Lower leg skin (tissue), 4 donors: ENCODE results near the gene PDGFD. TPM values are rescaled to one million over a fixed set of nuclear protein-coding genes. Genes with fewer than 3 reads are reported as not detected.

Experiments used
- DNase-seq, 2 donors: peaks; one replicate each; pipeline ENCODE4 v3.0.0-alpha.2; 2019; ENCODE audit warnings: low spot score in 2 of 2
- H3K4me3 ChIP-seq: fragments of 200-600 bp; sonication (generic); 2 replicates; pipeline ENCODE4 v1.5.1; 2017; ENCODE audit warnings: mild to moderate bottlenecking, low read depth; ENCODE audit not compliant: poor library complexity, severe bottlenecking
- POLR2A ChIP-seq, 2 donors: fragments of 450-650 bp; IDR thresholded peaks; one replicate each; pipeline ENCODE4 v1.6.1; 2016 to 2017; ENCODE audit warnings: antibody characterized with exemption in 2 of 2, mild to moderate bottlenecking in 1 of 2, moderate library complexity in 1 of 2
- WGBS, 2 donors: methylation state at CpG; one replicate each; pipeline ENCODE4 v1.1.5; 2018; 5-methylcytosine and 5-hydroxymethylcytosine counted together
- intact Hi-C: fragments of 100-400 bp; cut with DNase I; formaldehyde crosslinking; loops from one replicate; pipeline ENCODE4 v1.15.0; 2023; ENCODE audit warnings: low total_unique reads
- total RNA-seq, 4 donors: library from RNA; depleted of rRNA; stranded (reverse); fragments of >200 nt; gene quantifications; one replicate each; pipeline ENCODE4 v1.1.0, GENCODE V29; 2016
- TF ChIP-seq, protein P1 (sequence below), 3 donors: fragments of 450-650 bp; IDR thresholded peaks; one replicate each; pipeline ENCODE4 v1.5.1; 2016; ENCODE audit warnings: antibody characterized with exemption in 3 of 3, mild to moderate bottlenecking in 3 of 3, moderate library complexity in 2 of 3

Gene PDGFD
- total RNA-seq, 4 donors from 2014 or later, result 6.8 to 15.1 (median 10.5) TPM

DNA sequence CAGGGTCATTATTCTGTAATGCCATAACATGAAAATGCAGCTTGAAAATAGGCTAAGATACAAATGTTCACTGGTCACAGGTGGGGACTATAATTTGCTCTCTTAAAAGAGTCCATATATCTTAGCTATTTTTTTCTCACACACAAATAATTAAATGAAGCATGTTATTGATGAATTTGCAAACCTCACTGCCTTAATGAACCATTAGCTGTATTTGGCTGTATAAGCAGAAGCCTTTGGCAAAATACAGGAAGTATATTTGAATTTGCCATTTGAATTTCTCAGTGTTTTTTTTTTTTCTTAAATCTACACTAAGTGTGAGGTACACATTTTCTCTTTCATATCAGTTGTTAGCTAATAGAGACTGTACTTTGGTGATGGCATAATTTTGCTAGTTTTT lies 88.9 kb downstream of the PDGFD start:
- no peak for TF ChIP-seq POLR2A (IDR thresholded peaks at IDR 0.05)
- TF ChIP-seq, protein P1, sequence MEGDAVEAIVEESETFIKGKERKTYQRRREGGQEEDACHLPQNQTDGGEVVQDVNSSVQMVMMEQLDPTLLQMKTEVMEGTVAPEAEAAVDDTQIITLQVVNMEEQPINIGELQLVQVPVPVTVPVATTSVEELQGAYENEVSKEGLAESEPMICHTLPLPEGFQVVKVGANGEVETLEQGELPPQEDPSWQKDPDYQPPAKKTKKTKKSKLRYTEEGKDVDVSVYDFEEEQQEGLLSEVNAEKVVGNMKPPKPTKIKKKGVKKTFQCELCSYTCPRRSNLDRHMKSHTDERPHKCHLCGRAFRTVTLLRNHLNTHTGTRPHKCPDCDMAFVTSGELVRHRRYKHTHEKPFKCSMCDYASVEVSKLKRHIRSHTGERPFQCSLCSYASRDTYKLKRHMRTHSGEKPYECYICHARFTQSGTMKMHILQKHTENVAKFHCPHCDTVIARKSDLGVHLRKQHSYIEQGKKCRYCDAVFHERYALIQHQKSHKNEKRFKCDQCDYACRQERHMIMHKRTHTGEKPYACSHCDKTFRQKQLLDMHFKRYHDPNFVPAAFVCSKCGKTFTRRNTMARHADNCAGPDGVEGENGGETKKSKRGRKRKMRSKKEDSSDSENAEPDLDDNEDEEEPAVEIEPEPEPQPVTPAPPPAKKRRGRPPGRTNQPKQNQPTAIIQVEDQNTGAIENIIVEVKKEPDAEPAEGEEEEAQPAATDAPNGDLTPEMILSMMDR (IDR thresholded peaks at IDR 0.05), result no peak
- intact Hi-C loops, result no loop called here
- no peak overlapping the region for H3K4me3 ChIP-seq
- no peak for DNase-seq

DNA sequence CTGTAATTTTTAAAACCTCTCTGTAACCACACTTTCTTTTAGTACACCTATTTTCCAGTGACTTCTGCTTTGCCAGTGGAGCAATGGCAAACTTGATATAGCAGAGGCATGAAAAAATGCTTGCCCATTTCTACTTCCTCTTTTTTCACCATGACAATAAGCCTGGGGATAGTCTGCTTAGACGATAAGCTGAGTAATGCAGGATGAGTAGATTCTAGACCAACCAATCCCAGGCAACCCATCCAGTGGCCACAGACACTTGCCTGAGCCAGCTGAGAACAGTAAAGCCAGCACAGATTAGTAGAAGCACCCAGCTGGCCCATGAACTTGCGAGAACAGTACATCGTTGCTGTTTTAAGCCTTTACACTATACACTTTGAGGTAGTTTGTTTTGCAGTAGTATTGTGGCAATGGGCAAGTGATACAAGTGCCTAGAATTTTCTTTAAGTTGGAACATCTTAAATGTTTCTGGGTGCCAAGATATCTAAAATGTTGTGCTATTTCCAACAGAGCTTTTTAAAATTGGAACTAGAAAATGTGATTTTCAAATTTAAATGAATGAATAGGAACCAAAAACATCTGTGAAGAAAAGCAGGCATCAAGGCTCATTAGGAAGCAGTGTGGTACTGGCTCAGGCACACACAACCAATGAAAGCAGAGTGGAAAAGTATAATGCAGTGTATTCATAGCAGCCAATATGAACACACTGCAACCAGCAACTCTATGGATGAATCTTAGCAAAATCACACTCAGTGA lies 89.8 kb downstream of the PDGFD start:
- intact Hi-C loops, result no loop called here
- H3K4me3 ChIP-seq, result no peak overlapping the region
- DNase-seq, result no peak
- TF ChIP-seq, protein P1 (IDR thresholded peaks at IDR 0.05), result no peak
- no peak for TF ChIP-seq POLR2A (IDR thresholded peaks at IDR 0.05)
- WGBS, 2 donors, result 55 to 57% methylated on average over 3 of the region's 3 CpGs

DNA sequence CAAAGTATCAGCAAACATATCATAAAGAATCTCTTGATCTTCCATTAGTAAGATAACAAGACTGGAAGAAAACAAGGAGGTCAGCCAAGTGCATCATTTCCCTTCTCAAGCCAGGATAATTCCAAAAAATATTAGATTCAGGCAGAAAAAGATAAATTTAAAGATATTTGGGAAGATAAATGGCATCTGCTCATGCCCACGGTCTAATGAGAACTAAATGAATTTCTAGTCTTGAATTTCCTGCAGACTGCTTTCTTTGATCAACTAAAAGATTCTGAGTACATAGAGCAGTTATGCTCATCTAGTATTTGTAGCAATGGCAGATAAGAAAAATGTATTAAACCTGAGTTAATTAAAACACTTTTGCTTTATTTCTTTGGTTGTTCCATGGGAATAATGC lies 96.4 kb downstream of the PDGFD start:
- intact Hi-C loops, result no loop called here
- WGBS, 2 donors, result 65 to 66% methylated on average over 1 of the region's 1 CpG
- no peak for TF ChIP-seq POLR2A (IDR thresholded peaks at IDR 0.05)
- TF ChIP-seq, protein P1 (IDR thresholded peaks at IDR 0.05), result no peak
- DNase-seq, result no peak
- H3K4me3 ChIP-seq, result no peak overlapping the region

DNA sequence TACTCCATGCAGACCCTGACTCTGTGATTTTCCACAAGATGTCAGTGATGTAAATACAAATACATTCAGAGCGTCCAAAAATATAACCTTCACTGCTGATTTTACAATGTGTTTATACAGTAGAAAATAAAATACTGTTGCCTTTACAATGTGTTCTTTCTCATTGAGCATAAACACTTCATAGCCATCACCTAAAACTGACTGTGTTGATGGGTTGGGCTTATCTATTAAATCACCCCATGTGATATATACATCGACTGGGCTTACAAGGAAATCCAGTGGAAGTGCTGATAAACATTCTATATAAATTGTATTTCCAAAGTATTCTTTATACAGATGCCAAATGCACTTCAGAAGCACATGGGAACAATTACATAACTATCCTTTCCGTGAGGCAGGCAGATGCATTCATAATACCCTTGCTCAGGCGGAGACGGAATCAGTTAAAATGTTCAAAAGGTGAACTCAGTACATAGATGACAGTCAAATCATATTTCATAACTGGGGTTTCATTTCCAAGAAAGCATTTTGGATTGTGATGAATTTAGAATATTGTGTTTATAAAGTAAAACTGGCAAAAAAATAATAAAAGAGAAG lies 99.8 kb downstream of the PDGFD start:
- H3K4me3 ChIP-seq, result no peak overlapping the region
- intact Hi-C loops, result no loop called here
- DNase-seq, result no peak
- WGBS, 2 donors, result 75 to 78% methylated on average over 5 of the region's 5 CpGs
- TF ChIP-seq, protein P1 (IDR thresholded peaks at IDR 0.05), result no peak
- TF ChIP-seq POLR2A (IDR thresholded peaks at IDR 0.05), result no peak

DNA sequence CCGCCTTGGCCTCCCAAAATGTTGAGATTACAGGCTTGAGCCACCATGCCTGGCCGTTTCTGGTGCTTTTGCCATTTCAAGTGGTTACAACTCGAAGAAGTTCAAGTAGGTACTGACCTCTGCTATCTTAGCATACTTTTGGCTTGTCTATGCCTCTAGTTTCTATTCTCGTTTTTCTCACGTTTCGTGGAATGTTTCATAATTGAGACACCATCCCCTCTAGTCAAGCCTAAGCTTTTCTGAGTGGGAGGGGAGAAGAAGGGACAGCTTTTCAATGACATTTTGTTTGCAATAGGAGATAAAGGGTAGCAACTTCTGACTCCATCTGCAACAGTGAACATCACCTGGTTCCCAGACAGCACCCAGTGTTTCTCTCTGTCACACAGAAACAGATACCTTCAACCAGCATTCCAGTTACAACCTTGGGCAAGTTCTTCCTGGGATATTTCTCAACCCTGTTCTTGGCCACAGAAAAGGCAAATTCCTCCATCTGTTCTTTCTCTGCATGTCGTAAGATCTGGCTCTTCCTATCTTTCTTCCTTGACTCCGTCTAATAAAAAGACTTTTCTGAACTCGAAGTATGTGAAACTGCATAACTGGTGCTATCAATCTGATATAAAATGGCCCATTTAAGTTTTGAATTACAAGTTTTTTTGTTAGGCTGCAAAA lies 102.0 kb downstream of the PDGFD start:
- no peak for TF ChIP-seq POLR2A (IDR thresholded peaks at IDR 0.05)
- TF ChIP-seq, protein P1 (IDR thresholded peaks at IDR 0.05), result no peak
- no peak for DNase-seq
- WGBS, 2 donors, result 73 to 76% methylated on average over 9 of the region's 9 CpGs
- H3K4me3 ChIP-seq, result no peak overlapping the region
- intact Hi-C loops, result no loop called here
